HEK293T (cell line): ENCODE data around the gene LRRC43.

Experiments
- CTCF ChIA-PET: fragments of 350-600 bp; formaldehyde crosslinking; extraction: SDS; loops from one replicate; lab custom pipeline; 2021; ENCODE audit warnings: antibody characterized with exemption, inconsistent platforms; lab: Yijun Ruan, JAX
- POLR2A ChIA-PET: fragments of 350-600 bp; formaldehyde crosslinking; extraction: SDS; loops from one replicate; lab custom pipeline; 2020; ENCODE audit warnings: antibody characterized with exemption, inconsistent platforms; lab: Yijun Ruan, JAX
- DNase-seq: peaks from one replicate; pipeline ENCODE4 v3.0.0; 2012; ENCODE audit warnings: mixed read lengths; ENCODE audit errors: extremely low spot score
- ARNT ChIP-seq: fragments of 450-650 bp; IDR thresholded peaks from 2 replicates; pipeline ENCODE4 v1.6.1; 2017; ENCODE audit warnings: mild to moderate bottlenecking
- BHLHE40 ChIP-seq: fragments of 450-650 bp; IDR thresholded peaks from 2 replicates; pipeline ENCODE4 v1.6.1; 2016; ENCODE audit warnings: mild to moderate bottlenecking, moderate library complexity, borderline replicate concordance
- CTBP1 ChIP-seq: fragments of 450-650 bp; IDR thresholded peaks from 2 replicates; pipeline ENCODE4 v1.6.1; 2016; ENCODE audit warnings: borderline replicate concordance
- ELF4 ChIP-seq: fragments of 450-650 bp; IDR thresholded peaks from 2 replicates; pipeline ENCODE4 v1.6.1; 2017; ENCODE audit warnings: antibody characterized with exemption
- FOXA1 ChIP-seq: fragments of 450-650 bp; IDR thresholded peaks from 2 replicates; pipeline ENCODE4 v1.6.1; 2016; ENCODE audit warnings: mild to moderate bottlenecking
- FOXK2 ChIP-seq: fragments of 450-650 bp; IDR thresholded peaks from 2 replicates; pipeline ENCODE4 v1.6.1; 2016; ENCODE audit warnings: mild to moderate bottlenecking
- FOXM1 ChIP-seq: fragments of 450-650 bp; IDR thresholded peaks from 2 replicates; pipeline ENCODE4 v1.6.1; 2017; ENCODE audit warnings: mild to moderate bottlenecking, borderline replicate concordance
- HDGF ChIP-seq: fragments of 450-650 bp; IDR thresholded peaks from 2 replicates; pipeline ENCODE4 v1.6.1; 2017; ENCODE audit warnings: antibody characterized with exemption, borderline replicate concordance
- L3MBTL2 ChIP-seq: fragments of 450-650 bp; conservative IDR thresholded peaks from 2 replicates; pipeline ENCODE4 v1.6.1; 2016; ENCODE audit warnings: mild to moderate bottlenecking
- LEF1 ChIP-seq: fragments of 450-650 bp; IDR thresholded peaks from 2 replicates; pipeline ENCODE4 v1.6.1; 2017; ENCODE audit warnings: mild to moderate bottlenecking, borderline replicate concordance
- NFRKB ChIP-seq: fragments of 450-650 bp; IDR thresholded peaks from 2 replicates; pipeline ENCODE4 v1.6.1; 2016; ENCODE audit warnings: mild to moderate bottlenecking, moderate library complexity
- PKNOX1 ChIP-seq: fragments of 450-650 bp; IDR thresholded peaks from 2 replicates; pipeline ENCODE4 v1.6.1; 2016
- SP1 ChIP-seq: fragments of 450-650 bp; IDR thresholded peaks from 2 replicates; pipeline ENCODE4 v1.6.1; 2017
- SUZ12 ChIP-seq: fragments of 450-650 bp; IDR thresholded peaks from 2 replicates; pipeline ENCODE4 v1.6.1; 2016; ENCODE audit warnings: mild to moderate bottlenecking
- TARDBP ChIP-seq: fragments of 450-650 bp; IDR thresholded peaks from 2 replicates; pipeline ENCODE4 v1.6.1; 2016
- ZNF384 ChIP-seq: fragments of 450-650 bp; IDR thresholded peaks from 2 replicates; pipeline ENCODE4 v1.6.1; 2016

LRRC43 gene

GRCh38 chr12:122145505-122146330 lies 37.2 kb upstream of the LRRC43 start:
- ChIA-PET CTCF (interaction anchor here (0.7 kb wide), 1 partner anchor 97 kb away, joined by 3 read pairs; no protein-coding TSS in a partner anchor), POLR2A (no interaction called here)
- no peak for DNase-seq
- TF ChIP-seq FOXM1 (no peak), ZNF384 (no peak), FOXA1 (no peak), SUZ12 (no peak), CTBP1 (no peak), HDGF (no peak), BHLHE40 (no peak), L3MBTL2 (no peak), ELF4 (no peak), FOXK2 (no peak), TARDBP (no peak), LEF1 (no peak), PKNOX1 (no peak), ARNT (no peak)

GRCh38 chr12:122147514-122148290 lies 35.2 kb upstream of the LRRC43 start:
- POLR2A ChIA-PET: no interaction called here
- CTCF ChIA-PET: interaction anchor here (0.8 kb wide), 1 partner anchor 43 kb away, joined by 4 read pairs; no protein-coding TSS in a partner anchor
- no peak for TF ChIP-seq PKNOX1
- no peak for TF ChIP-seq L3MBTL2
- no peak for TF ChIP-seq FOXK2
- no peak for TF ChIP-seq ZNF384
- no peak for TF ChIP-seq CTBP1
- TF ChIP-seq SUZ12: no peak
- no peak for TF ChIP-seq FOXA1
- no peak for TF ChIP-seq LEF1
- DNase-seq: no peak

- CTCF ChIA-PET: interaction anchor here (0.8 kb wide), 1 partner anchor 42 kb away, joined by 4 read pairs; no protein-coding TSS in a partner anchor
- no peak for DNase-seq
- TF ChIP-seq CTBP1: no peak
- no peak for TF ChIP-seq HDGF
- no peak for TF ChIP-seq LEF1
- POLR2A ChIA-PET: no interaction called here
These were observed 34.3 kb upstream of the LRRC43 start for GRCh38 chr12:122148657-122149056.

GRCh38 chr12:122150127-122150681 lies 32.7 kb upstream of the LRRC43 start:
- ChIA-PET POLR2A (no interaction called here), CTCF (no interaction called here)
- TF ChIP-seq FOXK2: no peak
- TF ChIP-seq BHLHE40: no peak
- TF ChIP-seq CTBP1: no peak
- no peak for TF ChIP-seq FOXA1
- TF ChIP-seq L3MBTL2: no peak
- TF ChIP-seq PKNOX1: no peak
- no peak for TF ChIP-seq FOXM1
- no peak for TF ChIP-seq SUZ12
- no peak for TF ChIP-seq NFRKB
- no peak for TF ChIP-seq TARDBP
- TF ChIP-seq ZNF384: no peak
- DNase-seq: no peak

- TF ChIP-seq CTBP1: no peak
- no peak for TF ChIP-seq SP1
- no peak for TF ChIP-seq TARDBP
- TF ChIP-seq ELF4: no peak
- no peak for TF ChIP-seq FOXA1
- TF ChIP-seq BHLHE40: no peak
- no peak for TF ChIP-seq ARNT
- TF ChIP-seq FOXK2: no peak
- TF ChIP-seq PKNOX1: no peak
- TF ChIP-seq SUZ12: no peak
- no peak for TF ChIP-seq LEF1
- no peak for TF ChIP-seq HDGF
- no peak for TF ChIP-seq FOXM1
- TF ChIP-seq NFRKB: no peak
- TF ChIP-seq ZNF384: no peak
- no peak for TF ChIP-seq L3MBTL2
- no peak for DNase-seq
- POLR2A ChIA-PET: no interaction called here
- CTCF ChIA-PET: no interaction called here
These were observed 30.2 kb upstream of the LRRC43 start for GRCh38 chr12:122152754-122153153.
